ENCODE measurements around the gene PCDH9.

PCDH9 gene

GRCh38 chr13:66506051-66506777, 723.9 kb downstream of the PCDH9 start:
- DNase-seq = no peak

- DNase-seq = no peak
Measured at GRCh38 chr13:66503890-66504289, 726.2 kb downstream of the PCDH9 start.

GRCh38 chr13:66501181-66501580, 729.0 kb downstream of the PCDH9 start:
- no peak for DNase-seq

- DNase-seq = peak; percentile 35
Measured at GRCh38 chr13:66492479-66492878, 737.7 kb downstream of the PCDH9 start.

GRCh38 chr13:66491251-66491650, 738.9 kb downstream of the PCDH9 start:
- no peak for DNase-seq

- DNase-seq = no peak
Measured at GRCh38 chr13:66489586-66489985, 740.5 kb downstream of the PCDH9 start.

- DNase-seq = no peak
Measured at GRCh38 chr13:66489172-66489571, 741.0 kb downstream of the PCDH9 start.

GRCh38 chr13:66483712-66484111, 746.4 kb downstream of the PCDH9 start:
- no peak for DNase-seq

GRCh38 chr13:66482836-66483235, 747.3 kb downstream of the PCDH9 start:
- no peak for DNase-seq

- DNase-seq = no peak
Measured at GRCh38 chr13:66477816-66478215, 752.3 kb downstream of the PCDH9 start.

- no peak for DNase-seq
Measured at GRCh38 chr13:66475061-66475460, 755.1 kb downstream of the PCDH9 start.

GRCh38 chr13:66469745-66470144, 760.4 kb downstream of the PCDH9 start:
- no peak for DNase-seq

- DNase-seq = no peak
Measured at GRCh38 chr13:66468656-66469055, 761.5 kb downstream of the PCDH9 start.

GRCh38 chr13:66462187-66462586, 767.9 kb downstream of the PCDH9 start:
- DNase-seq = no peak

GRCh38 chr13:66461021-66461420, 769.1 kb downstream of the PCDH9 start:
- DNase-seq = no peak

GRCh38 chr13:66459634-66460033, 770.5 kb downstream of the PCDH9 start:
- no peak for DNase-seq

GRCh38 chr13:66459143-66459542, 771.0 kb downstream of the PCDH9 start:
- no peak for DNase-seq

- DNase-seq = no peak
Measured at GRCh38 chr13:66446413-66446812, 783.7 kb downstream of the PCDH9 start.

GRCh38 chr13:66443926-66444325, 786.2 kb downstream of the PCDH9 start:
- DNase-seq = no peak

- no peak for DNase-seq
Measured at GRCh38 chr13:66440938-66441337, 789.2 kb downstream of the PCDH9 start.

GRCh38 chr13:66430728-66431127, 799.4 kb downstream of the PCDH9 start:
- no peak for DNase-seq

GRCh38 chr13:66430269-66430668, 799.9 kb downstream of the PCDH9 start:
- DNase-seq = no peak

GRCh38 chr13:66429156-66429555, 801.0 kb downstream of the PCDH9 start:
- DNase-seq = no peak

GRCh38 chr13:66427458-66427861, 802.7 kb downstream of the PCDH9 start:
- no peak for DNase-seq

- DNase-seq = no peak
Measured at GRCh38 chr13:66425741-66426140, 804.4 kb downstream of the PCDH9 start.

Measured in NCI-H2171 (cell line).